ENCODE data around the gene PALLD.

PALLD gene

GRCh38 chr4:168736860-168737805 is 240.3 kb downstream of the PALLD start:
- FAIRE-seq: no peak
- no peak for TF ChIP-seq POLR2A (IDR thresholded peaks at IDR 0.05; ENCODE audit: low read depth, low read length)
- TF ChIP-seq PAX5 (IDR thresholded peaks at IDR 0.05; ENCODE audit: insufficient read depth, low read length, severe bottlenecking): no peak

DNA sequence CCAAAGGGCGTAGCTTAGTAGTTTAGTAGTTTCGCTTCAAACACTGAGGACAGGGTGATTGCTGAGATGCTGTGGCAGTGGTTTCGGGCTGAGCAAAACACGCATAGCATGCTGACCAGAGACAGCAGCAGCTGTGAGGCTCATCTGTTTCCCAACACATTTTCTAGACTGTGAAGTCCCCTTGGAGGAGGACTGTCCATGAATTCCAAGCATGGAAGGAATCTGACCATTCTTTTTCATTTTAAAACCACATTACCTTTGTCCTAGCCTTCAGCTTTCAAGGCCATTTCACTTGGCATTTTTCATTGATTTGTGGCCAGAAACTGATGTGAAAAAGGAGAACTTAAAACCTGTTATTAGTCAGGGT is 240.9 kb downstream of the PALLD start:
- DNase-seq (ENCODE audit: insufficient read length, low spot score) (no peak), FAIRE-seq (no peak)
- TF ChIP-seq POLR2A (IDR thresholded peaks at IDR 0.05; ENCODE audit: low read depth, low read length) (no peak), TAF1 (IDR thresholded peaks at IDR 0.05; ENCODE audit: low read depth, low read length) (no peak), POU2F2 (IDR thresholded peaks at IDR 0.05; ENCODE audit: low read depth, low read length) (no peak), PAX5 (IDR thresholded peaks at IDR 0.05; ENCODE audit: insufficient read depth, low read length, severe bottlenecking) (no peak), POLR2AphosphoS5 (IDR thresholded peaks at IDR 0.05; ENCODE audit: low read depth, low read length) (no peak), SPI1 (IDR thresholded peaks at IDR 0.05; ENCODE audit: low read depth, low read length) (no peak)

More at GRCh38 chr4:168736860-168737805, 240.3 kb downstream of the PALLD start:
- no peak for DNase-seq (ENCODE audit: insufficient read length, low spot score)

GRCh38 chr4:168739886-168740285 is 243.0 kb downstream of the PALLD start:
- TF ChIP-seq POU2F2 (IDR thresholded peaks at IDR 0.05; ENCODE audit: low read depth, low read length): no peak
- TF ChIP-seq POLR2AphosphoS5 (IDR thresholded peaks at IDR 0.05; ENCODE audit: low read depth, low read length): no peak
- no peak for TF ChIP-seq TAF1 (IDR thresholded peaks at IDR 0.05; ENCODE audit: low read depth, low read length)
- TF ChIP-seq SPI1 (IDR thresholded peaks at IDR 0.05; ENCODE audit: low read depth, low read length): no peak
- no peak for TF ChIP-seq PAX5 (IDR thresholded peaks at IDR 0.05; ENCODE audit: insufficient read depth, low read length, severe bottlenecking)
- TF ChIP-seq POLR2A (IDR thresholded peaks at IDR 0.05; ENCODE audit: low read depth, low read length): no peak
- DNase-seq (ENCODE audit: insufficient read length, low spot score): no peak
- FAIRE-seq: no peak

DNA sequence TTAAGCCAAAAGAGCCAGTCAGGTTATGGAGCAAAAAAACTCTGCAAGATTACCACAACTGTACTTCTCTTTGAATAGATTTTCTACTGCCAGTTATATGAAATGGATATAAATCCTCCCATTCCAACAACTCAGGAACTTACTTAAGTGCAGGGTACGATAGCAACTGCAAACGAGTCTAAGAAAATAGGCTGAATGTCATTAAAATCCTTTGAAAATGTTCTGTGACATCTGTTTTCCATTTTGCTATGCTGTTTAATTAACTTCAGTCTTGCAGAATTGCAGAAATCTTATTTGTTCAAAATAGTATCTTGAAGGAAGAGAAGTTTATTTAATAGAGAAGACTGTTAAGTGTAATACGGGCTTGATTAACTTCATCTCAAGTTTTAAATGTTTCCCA is 243.8 kb downstream of the PALLD start:
- TF ChIP-seq TAF1 (IDR thresholded peaks at IDR 0.05; ENCODE audit: low read depth, low read length): no peak
- no peak for TF ChIP-seq POLR2AphosphoS5 (IDR thresholded peaks at IDR 0.05; ENCODE audit: low read depth, low read length)
- no peak for TF ChIP-seq SPI1 (IDR thresholded peaks at IDR 0.05; ENCODE audit: low read depth, low read length)
- FAIRE-seq (no peak), DNase-seq (ENCODE audit: insufficient read length, low spot score) (no peak)

- FAIRE-seq: no peak
- DNase-seq (ENCODE audit: insufficient read length, low spot score): no peak
- TF ChIP-seq SPI1 (IDR thresholded peaks at IDR 0.05; ENCODE audit: low read depth, low read length) (peak; percentile 71), POU2F2 (IDR thresholded peaks at IDR 0.05; ENCODE audit: low read depth, low read length) (no peak)
Observed at GRCh38 chr4:168741281-168742173, 244.7 kb downstream of the PALLD start.

DNA sequence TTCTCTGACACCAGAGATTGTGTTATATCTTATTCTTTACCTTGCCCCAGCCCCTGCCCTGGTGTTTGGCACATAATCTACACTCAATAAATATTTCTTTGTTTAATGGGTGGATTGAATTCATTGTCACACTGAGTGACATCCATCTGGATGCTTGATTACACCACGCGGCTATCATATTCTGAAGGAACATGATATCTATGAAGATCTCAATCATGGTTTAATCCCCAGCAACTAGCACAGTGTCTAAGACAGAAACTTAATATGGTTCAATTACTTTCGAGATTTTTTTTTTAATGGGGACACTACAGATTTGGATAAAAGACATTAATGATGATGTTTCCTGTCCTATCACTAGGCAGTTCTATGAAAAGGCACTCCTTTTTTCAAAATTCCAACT is 246.3 kb downstream of the PALLD start:
- TF ChIP-seq SPI1 (IDR thresholded peaks at IDR 0.05; ENCODE audit: low read depth, low read length): no peak
- no peak for TF ChIP-seq POU2F2 (IDR thresholded peaks at IDR 0.05; ENCODE audit: low read depth, low read length)
- no peak for TF ChIP-seq TAF1 (IDR thresholded peaks at IDR 0.05; ENCODE audit: low read depth, low read length)
- TF ChIP-seq POLR2A (IDR thresholded peaks at IDR 0.05; ENCODE audit: low read depth, low read length): no peak
- no peak for TF ChIP-seq POLR2AphosphoS5 (IDR thresholded peaks at IDR 0.05; ENCODE audit: low read depth, low read length)
- TF ChIP-seq PAX5 (IDR thresholded peaks at IDR 0.05; ENCODE audit: insufficient read depth, low read length, severe bottlenecking): no peak
- DNase-seq (ENCODE audit: insufficient read length, low spot score) (no peak), FAIRE-seq (no peak)

DNA sequence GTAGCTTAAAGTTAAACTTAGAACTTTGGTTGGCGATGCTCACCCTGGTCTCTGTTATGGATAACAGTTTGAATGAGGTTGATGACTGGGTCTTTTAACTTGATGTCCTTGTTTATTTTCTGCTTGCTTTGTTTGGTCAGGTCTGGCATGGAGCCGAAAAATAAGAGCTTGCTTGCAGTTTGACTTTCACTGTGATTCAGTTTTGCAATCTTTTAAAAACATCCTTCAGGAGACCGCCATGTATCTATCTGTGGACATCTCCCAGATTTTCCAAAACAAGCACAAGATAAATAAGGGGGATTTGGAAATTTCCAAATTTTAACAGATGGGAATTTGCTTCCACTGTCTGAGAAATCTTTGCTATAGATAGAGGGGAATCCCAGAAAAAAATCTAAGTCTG is 246.7 kb downstream of the PALLD start:
- no peak for DNase-seq (ENCODE audit: insufficient read length, low spot score)
- FAIRE-seq: no peak
- no peak for TF ChIP-seq POLR2AphosphoS5 (IDR thresholded peaks at IDR 0.05; ENCODE audit: low read depth, low read length)
- no peak for TF ChIP-seq TAF1 (IDR thresholded peaks at IDR 0.05; ENCODE audit: low read depth, low read length)
- TF ChIP-seq POLR2A (IDR thresholded peaks at IDR 0.05; ENCODE audit: low read depth, low read length): no peak
- no peak for TF ChIP-seq PAX5 (IDR thresholded peaks at IDR 0.05; ENCODE audit: insufficient read depth, low read length, severe bottlenecking)
- no peak for TF ChIP-seq POU2F2 (IDR thresholded peaks at IDR 0.05; ENCODE audit: low read depth, low read length)
- no peak for TF ChIP-seq SPI1 (IDR thresholded peaks at IDR 0.05; ENCODE audit: low read depth, low read length)

DNA sequence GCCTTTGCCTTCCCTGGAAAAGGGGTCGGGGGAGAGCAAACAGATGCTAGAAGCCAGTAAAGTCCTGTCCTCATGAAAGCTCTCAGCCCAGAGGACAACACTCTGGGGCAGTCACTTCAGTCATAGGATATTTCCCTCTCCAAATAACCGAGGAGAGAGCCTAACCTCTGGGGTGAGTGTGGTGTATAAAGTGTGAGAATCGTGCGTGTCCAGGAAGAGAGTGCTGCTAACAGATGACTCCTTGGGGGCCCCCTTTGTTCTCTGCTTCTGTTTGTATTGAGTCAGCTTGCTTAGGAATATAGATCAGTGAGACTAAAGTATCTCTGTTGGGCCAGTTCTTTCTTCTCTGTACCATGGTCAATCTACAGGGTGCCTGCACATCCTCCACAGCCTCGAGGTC is 247.2 kb downstream of the PALLD start:
- no peak for TF ChIP-seq POLR2AphosphoS5 (IDR thresholded peaks at IDR 0.05; ENCODE audit: low read depth, low read length)
- no peak for TF ChIP-seq TAF1 (IDR thresholded peaks at IDR 0.05; ENCODE audit: low read depth, low read length)
- no peak for DNase-seq (ENCODE audit: insufficient read length, low spot score)
- no peak for FAIRE-seq

DNA sequence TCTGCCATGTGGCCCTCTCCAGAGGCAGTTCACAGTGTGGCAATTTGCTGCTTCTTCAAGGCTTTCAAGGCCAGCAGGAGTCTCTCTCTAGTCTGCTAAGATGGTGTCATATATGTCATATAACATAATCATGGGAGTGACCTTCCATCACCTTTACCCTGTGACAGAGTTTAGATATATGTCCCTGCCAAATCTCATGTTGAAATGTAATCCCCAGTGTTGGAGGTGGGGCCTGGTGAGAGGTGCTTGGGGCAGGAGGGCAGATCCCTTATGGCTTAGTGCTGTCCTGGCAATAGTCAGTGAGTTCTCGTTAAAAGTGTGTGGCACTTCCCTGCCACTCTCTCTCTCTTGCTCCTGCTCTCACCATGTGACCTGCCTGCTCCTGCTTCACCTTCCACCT is 252.0 kb downstream of the PALLD start:
- no peak for DNase-seq (ENCODE audit: insufficient read length, low spot score)
- no peak for TF ChIP-seq POU2F2 (IDR thresholded peaks at IDR 0.05; ENCODE audit: low read depth, low read length)
- TF ChIP-seq POLR2A (IDR thresholded peaks at IDR 0.05; ENCODE audit: low read depth, low read length): no peak
- TF ChIP-seq PAX5 (IDR thresholded peaks at IDR 0.05; ENCODE audit: insufficient read depth, low read length, severe bottlenecking): no peak
- TF ChIP-seq TAF1 (IDR thresholded peaks at IDR 0.05; ENCODE audit: low read depth, low read length): no peak
- FAIRE-seq: no peak

Measured in GM12891 (cell line).